DOHH2 (cell line): ENCODE data around the gene SLC1A2.

Experiments
- EZH2phosphoT487 ChIP-seq: fragments of 200-600 bp; sonication (generic); IDR thresholded peaks from 2 replicates; pipeline ENCODE4 v1.6.1; 2017; ENCODE audit warnings: borderline replicate concordance, mild to moderate bottlenecking, antibody characterized with exemption, low read length, moderate library complexity, mixed read lengths
- TF ChIP-seq, protein P1 (sequence below): fragments of 200-600 bp; sonication (generic); IDR thresholded peaks from one replicate; pipeline ENCODE4 v1.5.1; 2014; ENCODE audit warnings: antibody characterized with exemption, mild to moderate bottlenecking, low read depth, low read length; ENCODE audit not compliant: poor library complexity, severe bottlenecking

DNA sequence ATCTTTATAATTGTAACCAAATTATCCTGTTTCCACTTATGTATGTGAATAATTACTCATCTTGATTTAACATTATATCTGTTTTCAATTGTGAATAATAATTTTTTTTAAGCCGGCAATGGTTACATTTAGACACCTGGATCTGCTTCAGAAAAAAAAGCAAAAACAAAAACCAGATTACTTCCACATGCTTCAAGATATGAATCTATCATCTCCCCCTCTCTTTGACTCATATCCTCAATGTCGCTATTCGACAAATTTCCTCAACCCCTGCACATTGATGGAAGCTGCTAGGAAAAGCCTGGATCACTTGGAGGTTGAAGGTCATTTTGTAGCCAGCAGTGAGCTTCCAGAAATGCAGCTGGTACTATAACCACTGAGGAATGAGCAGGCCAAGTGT lies 42.7 kb downstream of the SLC1A2 start:
- TF ChIP-seq, protein P1, sequence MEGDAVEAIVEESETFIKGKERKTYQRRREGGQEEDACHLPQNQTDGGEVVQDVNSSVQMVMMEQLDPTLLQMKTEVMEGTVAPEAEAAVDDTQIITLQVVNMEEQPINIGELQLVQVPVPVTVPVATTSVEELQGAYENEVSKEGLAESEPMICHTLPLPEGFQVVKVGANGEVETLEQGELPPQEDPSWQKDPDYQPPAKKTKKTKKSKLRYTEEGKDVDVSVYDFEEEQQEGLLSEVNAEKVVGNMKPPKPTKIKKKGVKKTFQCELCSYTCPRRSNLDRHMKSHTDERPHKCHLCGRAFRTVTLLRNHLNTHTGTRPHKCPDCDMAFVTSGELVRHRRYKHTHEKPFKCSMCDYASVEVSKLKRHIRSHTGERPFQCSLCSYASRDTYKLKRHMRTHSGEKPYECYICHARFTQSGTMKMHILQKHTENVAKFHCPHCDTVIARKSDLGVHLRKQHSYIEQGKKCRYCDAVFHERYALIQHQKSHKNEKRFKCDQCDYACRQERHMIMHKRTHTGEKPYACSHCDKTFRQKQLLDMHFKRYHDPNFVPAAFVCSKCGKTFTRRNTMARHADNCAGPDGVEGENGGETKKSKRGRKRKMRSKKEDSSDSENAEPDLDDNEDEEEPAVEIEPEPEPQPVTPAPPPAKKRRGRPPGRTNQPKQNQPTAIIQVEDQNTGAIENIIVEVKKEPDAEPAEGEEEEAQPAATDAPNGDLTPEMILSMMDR, result no peak
- TF ChIP-seq EZH2phosphoT487, result no peak
